Measurements from ENCODE around the gene MALAT1. TPM values are rescaled to one million over a fixed set of nuclear protein-coding genes. Genes with fewer than 3 reads are reported as not detected.
"Not testable (repeated sequence)": the region's sequence is repeated elsewhere in the genome, so short reads cannot be mapped to it uniquely, and the experiment has no call there.

MALAT1 gene
- total RNA-seq: 6,549 TPM

GRCh38 chr11:65498977-65499712 lies at the start of gene MALAT1:
Gene MALAT1 (plus strand): TSS chr11:65499045.
- no peak for FAIRE-seq
- peak in 1 of 2 donors; percentile 75 for DNase-seq (ENCODE audit: low spot score in 2 of 2)

GRCh38 chr11:65451301-65451700 lies 47.5 kb upstream of the MALAT1 start:
- not testable (repeated sequence) for DNase-seq (ENCODE audit: low spot score in 2 of 2); FAIRE-seq

GRCh38 chr11:65452259-65452658 lies 46.6 kb upstream of the MALAT1 start:
- FAIRE-seq; DNase-seq (ENCODE audit: low spot score in 2 of 2): not testable (repeated sequence)

GRCh38 chr11:65452806-65453490 lies 45.9 kb upstream of the MALAT1 start:
- FAIRE-seq: no peak

DNA sequence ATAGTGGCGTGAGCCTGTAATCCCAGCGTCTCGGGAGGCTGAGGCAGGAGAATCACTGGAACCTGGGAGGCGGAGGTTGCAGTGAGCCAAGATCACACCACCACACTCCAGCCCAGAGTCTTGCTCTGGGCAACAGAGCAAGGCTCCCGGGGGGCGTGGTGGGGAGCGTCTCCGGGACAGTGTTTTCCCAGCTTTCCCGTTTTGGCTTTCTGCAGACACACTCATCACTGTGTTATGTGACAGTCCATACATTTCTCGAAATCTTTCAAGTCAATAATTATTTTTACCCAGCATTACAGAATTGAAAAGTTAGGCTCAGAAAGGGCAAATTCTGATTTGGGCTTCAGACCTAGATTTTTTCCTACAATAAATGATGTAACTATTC lies 44.5 kb upstream of the MALAT1 start:
- peak in 1 of 2 donors; percentile 46 for DNase-seq (ENCODE audit: low spot score in 2 of 2)

More at GRCh38 chr11:65452806-65453490, 45.9 kb upstream of the MALAT1 start:
- DNase-seq (ENCODE audit: low spot score in 2 of 2): no peak

GRCh38 chr11:65454696-65455456 lies 44.0 kb upstream of the MALAT1 start:
- DNase-seq (ENCODE audit: low spot score in 2 of 2): peak; percentile 92 to 96
- no peak for FAIRE-seq

More for the DNA sequence above, 44.5 kb upstream of the MALAT1 start:
- no peak for FAIRE-seq

DNA sequence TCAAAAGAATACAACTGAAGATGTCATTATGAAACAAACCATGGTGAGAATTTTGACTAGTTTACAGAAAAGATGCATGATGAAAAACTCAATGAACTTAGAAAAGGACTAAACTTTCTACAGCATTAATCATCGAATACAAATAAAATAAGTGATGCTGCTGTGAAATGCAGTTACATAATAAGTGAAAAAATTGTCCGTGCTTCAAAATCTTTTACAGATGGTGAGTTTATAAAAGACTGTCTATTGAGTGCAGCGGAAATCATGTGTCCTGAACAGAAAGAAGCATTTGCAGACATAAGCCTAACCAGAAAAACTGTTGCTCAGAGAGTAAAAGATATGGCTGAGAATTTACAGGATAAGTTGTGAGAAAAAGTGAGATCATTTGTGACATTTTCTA lies 42.4 kb upstream of the MALAT1 start:
- no peak for DNase-seq (ENCODE audit: low spot score in 2 of 2)
- no peak for FAIRE-seq

- FAIRE-seq (no peak), DNase-seq (ENCODE audit: low spot score in 2 of 2) (no peak)
Observed at GRCh38 chr11:65459552-65459951, 39.3 kb upstream of the MALAT1 start.

GRCh38 chr11:65465471-65465870 lies 33.4 kb upstream of the MALAT1 start:
- not testable (repeated sequence) for DNase-seq (ENCODE audit: low spot score in 2 of 2); FAIRE-seq

GRCh38 chr11:65467306-65467705 lies 31.5 kb upstream of the MALAT1 start:
- not testable (repeated sequence) for DNase-seq (ENCODE audit: low spot score in 2 of 2); FAIRE-seq

DNA sequence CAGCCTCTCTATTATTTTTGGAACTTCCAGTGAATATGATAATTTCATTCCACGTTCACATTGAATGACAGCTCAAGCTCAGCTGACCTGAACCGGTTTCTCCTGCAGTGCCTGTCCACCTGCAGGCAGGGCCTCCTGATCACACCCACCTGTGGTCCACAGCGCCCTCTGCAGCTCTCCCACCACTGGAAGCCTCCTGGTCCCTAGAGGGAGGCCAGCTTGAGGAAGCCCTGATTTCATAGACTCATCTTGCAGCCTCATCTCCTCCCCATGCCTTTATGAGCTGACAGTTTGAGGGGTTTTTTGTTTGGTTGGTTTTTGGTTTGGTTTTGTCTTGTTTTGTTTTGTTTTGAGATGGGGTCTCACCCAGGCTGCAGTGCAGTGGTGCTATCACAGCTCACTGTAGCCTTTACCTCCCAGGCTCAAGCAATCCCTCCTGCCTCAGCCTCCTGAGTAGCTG lies 29.9 kb upstream of the MALAT1 start:
- FAIRE-seq (no peak), DNase-seq (ENCODE audit: low spot score in 2 of 2) (no peak)

GRCh38 chr11:65470433-65471049 lies 28.3 kb upstream of the MALAT1 start:
- FAIRE-seq: no peak

GRCh38 chr11:65471447-65471891 lies 27.4 kb upstream of the MALAT1 start:
- DNase-seq (ENCODE audit: low spot score in 2 of 2) (peak; percentile 49 to 68), FAIRE-seq (no peak)

More at GRCh38 chr11:65470433-65471049, 28.3 kb upstream of the MALAT1 start:
- DNase-seq (ENCODE audit: low spot score in 2 of 2): no peak

GRCh38 chr11:65472588-65473277 lies 26.1 kb upstream of the MALAT1 start:
- not testable (repeated sequence) for DNase-seq (ENCODE audit: low spot score in 2 of 2); FAIRE-seq

DNA sequence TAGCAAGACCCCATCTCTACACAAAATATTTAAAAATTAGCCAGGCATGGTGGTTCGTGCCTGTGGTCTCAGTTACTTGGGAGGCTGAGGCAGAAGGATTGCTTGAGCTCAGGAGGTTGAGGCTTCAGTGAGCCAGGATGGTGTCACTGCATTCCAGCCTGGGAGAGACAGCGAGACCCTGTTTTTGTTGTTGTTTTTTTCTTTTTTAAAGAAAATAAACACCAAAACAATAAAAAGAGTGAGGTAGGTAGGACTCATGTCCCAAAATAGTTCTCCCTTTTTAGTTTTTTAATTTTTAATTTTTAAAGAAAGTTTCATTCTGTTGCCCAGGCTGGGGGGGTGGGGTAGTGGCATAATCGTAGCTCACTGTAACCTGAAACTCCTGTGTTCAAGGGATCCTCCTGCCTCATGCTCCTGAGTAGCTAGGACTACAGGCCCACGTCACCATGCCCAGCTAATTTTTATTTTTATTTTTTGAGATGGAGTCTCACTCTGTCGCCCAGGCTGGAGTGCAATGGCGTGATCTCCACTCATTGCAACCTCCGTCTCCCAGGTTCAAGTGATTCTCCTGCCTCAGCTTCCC lies 25.5 kb upstream of the MALAT1 start:
- no peak for FAIRE-seq

GRCh38 chr11:65474864-65475263 lies 24.0 kb upstream of the MALAT1 start:
- FAIRE-seq (no peak), DNase-seq (ENCODE audit: low spot score in 2 of 2) (no peak)

More for the DNA sequence above, 25.5 kb upstream of the MALAT1 start:
- DNase-seq (ENCODE audit: low spot score in 2 of 2): no peak

GRCh38 chr11:65476632-65477148 lies 22.2 kb upstream of the MALAT1 start:
- FAIRE-seq (no peak), DNase-seq (ENCODE audit: low spot score in 2 of 2) (no peak)

- FAIRE-seq: no peak
Observed at GRCh38 chr11:65477149-65477965, 21.5 kb upstream of the MALAT1 start.

More at GRCh38 chr11:65477149-65477965, 21.5 kb upstream of the MALAT1 start:
- peak; percentile 93 to 96 for DNase-seq (ENCODE audit: low spot score in 2 of 2)
